Fibroblast of lung (primary cell): Measurements from ENCODE around the gene SLC22A5. TPM values are rescaled to one million over a fixed set of nuclear protein-coding genes. Genes with fewer than 3 reads are reported as not detected.

Experiments used
- DNase-seq, 2 donors: peaks; one replicate each; pipeline versions ENCODE4 v3.0.0 to v3.0.0-alpha.2; 2010; ENCODE audit warnings: low read depth in 2 of 2
- H2AFZ ChIP-seq: 2 replicates; pipeline ENCODE4 v1.5.1; 2012; ENCODE audit warnings: low read length, control low read depth, inconsistent platforms
- H3K27ac ChIP-seq: 2 replicates; pipeline ENCODE4 v1.5.1; 2011; ENCODE audit warnings: low read length, control low read depth; ENCODE audit not compliant: insufficient read depth
- H3K27me3 ChIP-seq: 2 replicates; pipeline ENCODE4 v1.5.1; 2011; ENCODE audit warnings: mild to moderate bottlenecking, low read length; ENCODE audit not compliant: control insufficient read depth, insufficient read depth
- H3K36me3 ChIP-seq: 2 replicates; pipeline ENCODE4 v1.5.1; 2011; ENCODE audit warnings: low read length; ENCODE audit not compliant: control insufficient read depth, insufficient read depth
- H3K4me1 ChIP-seq: 2 replicates; pipeline ENCODE4 v1.5.1; 2011; ENCODE audit warnings: low read length; ENCODE audit not compliant: control insufficient read depth, insufficient read depth; ENCODE audit errors: extremely low read depth
- H3K4me2 ChIP-seq: 2 replicates; pipeline ENCODE4 v1.5.1; 2011; ENCODE audit warnings: low read length, control low read depth; ENCODE audit not compliant: insufficient read depth; ENCODE audit errors: extremely low read depth
- H3K4me3 ChIP-seq, 4 experiments: fragments of 200-600 bp in 1 of 4; sonication (generic) in 1 of 4; replicated peaks in 1 of 4; 2 replicates each; pipeline ENCODE4 v1.5.1; 2011 to 2016; ENCODE audit warnings: low read length in 4 of 4, low read depth in 3 of 4, mild to moderate bottlenecking in 3 of 4, control low read depth in 2 of 4, inconsistent platforms in 1 of 4, mixed read lengths in 1 of 4; ENCODE audit not compliant: insufficient read depth in 1 of 4; ENCODE audit errors: control extremely low read depth in 1 of 4
- H3K79me2 ChIP-seq: 2 replicates; pipeline ENCODE4 v1.5.1; 2012; ENCODE audit warnings: mild to moderate bottlenecking, low read length, inconsistent platforms; ENCODE audit not compliant: control insufficient read depth, insufficient read depth
- H3K9ac ChIP-seq: 2 replicates; pipeline ENCODE4 v1.5.1; 2011; ENCODE audit warnings: mild to moderate bottlenecking, low read length, control low read depth; ENCODE audit not compliant: insufficient read depth
- H3K9me3 ChIP-seq: 2 replicates; pipeline ENCODE4 v1.5.1; 2012; ENCODE audit warnings: low read depth, low read length; ENCODE audit not compliant: control insufficient read depth, insufficient read depth
- H4K20me1 ChIP-seq: 2 replicates; pipeline ENCODE4 v1.5.1; 2011; ENCODE audit warnings: low read length; ENCODE audit not compliant: control insufficient read depth, insufficient read depth; ENCODE audit errors: extremely low read depth
- EZH2 ChIP-seq: IDR thresholded peaks from 2 replicates; pipeline ENCODE4 v1.5.1; 2012; ENCODE audit warnings: low read length, control low read depth, mild to moderate bottlenecking; ENCODE audit errors: missing control alignments
- polyA plus RNA-seq, 2 donors: library from polyadenylated mRNA; depleted of rRNA in 1 of 2; stranded (reverse) in 1 of 2; unstranded in 1 of 2; fragments of >200 nt; gene quantifications; 2 replicates each; pipeline ENCODE4 v1.2.1, GENCODE V29; 2011 to 2012; ENCODE audit warnings: missing spikeins in 1 of 2
- total RNA-seq: library from RNA; depleted of rRNA; stranded (reverse); fragments of >200 nt; gene quantifications from 2 replicates; pipeline ENCODE4 v1.2.1, GENCODE V29; 2014
- TF ChIP-seq, protein P1 (sequence below), 2 donors: IDR thresholded peaks in 1 of 2; conservative IDR thresholded peaks in 1 of 2; 1 replicate in 1 of 2; 2 replicates in 1 of 2; pipeline ENCODE4 v1.5.1; 2011 to 2012; ENCODE audit warnings: low read length in 2 of 2, control low read depth in 1 of 2, inconsistent platforms in 1 of 2, low read depth in 1 of 2, mild to moderate bottlenecking in 1 of 2

The SLC22A5 gene
- total and polyA plus RNA-seq, 2 donors (not counting 1 experiment from before 2014, with no cell fraction given) = 3.4 to 8.8 TPM

- no peak overlapping the region for H3K9ac ChIP-seq
- no peak overlapping the region for H3K4me3 ChIP-seq
- no peak overlapping the region for H3K4me2 ChIP-seq
These were observed 5.2 kb upstream of the SLC22A5 start for GRCh38 chr5:132364319-132364718.

GRCh38 chr5:132365213-132365612, 4.3 kb upstream of the SLC22A5 start:
- peak in 1 of 2 donors; percentile 97 for DNase-seq
- H3K4me1 ChIP-seq = peaks cover 3% of the 10 kb centered on the region
- no peaks in the 10 kb centered on the region for H3K79me2 ChIP-seq
- TF ChIP-seq EZH2 = no peak
- TF ChIP-seq, protein P1, sequence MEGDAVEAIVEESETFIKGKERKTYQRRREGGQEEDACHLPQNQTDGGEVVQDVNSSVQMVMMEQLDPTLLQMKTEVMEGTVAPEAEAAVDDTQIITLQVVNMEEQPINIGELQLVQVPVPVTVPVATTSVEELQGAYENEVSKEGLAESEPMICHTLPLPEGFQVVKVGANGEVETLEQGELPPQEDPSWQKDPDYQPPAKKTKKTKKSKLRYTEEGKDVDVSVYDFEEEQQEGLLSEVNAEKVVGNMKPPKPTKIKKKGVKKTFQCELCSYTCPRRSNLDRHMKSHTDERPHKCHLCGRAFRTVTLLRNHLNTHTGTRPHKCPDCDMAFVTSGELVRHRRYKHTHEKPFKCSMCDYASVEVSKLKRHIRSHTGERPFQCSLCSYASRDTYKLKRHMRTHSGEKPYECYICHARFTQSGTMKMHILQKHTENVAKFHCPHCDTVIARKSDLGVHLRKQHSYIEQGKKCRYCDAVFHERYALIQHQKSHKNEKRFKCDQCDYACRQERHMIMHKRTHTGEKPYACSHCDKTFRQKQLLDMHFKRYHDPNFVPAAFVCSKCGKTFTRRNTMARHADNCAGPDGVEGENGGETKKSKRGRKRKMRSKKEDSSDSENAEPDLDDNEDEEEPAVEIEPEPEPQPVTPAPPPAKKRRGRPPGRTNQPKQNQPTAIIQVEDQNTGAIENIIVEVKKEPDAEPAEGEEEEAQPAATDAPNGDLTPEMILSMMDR (conservative IDR thresholded peaks at IDR 0.05 in 1 of 2, IDR thresholded peaks at IDR 0.05 in 1 of 2; ENCODE audit: low read depth in 1 of 2, low read length in 2 of 2) = no peak
- no peaks in the 10 kb centered on the region for H4K20me1 ChIP-seq
- no peaks in the 10 kb centered on the region for H3K27me3 ChIP-seq
- H2AFZ ChIP-seq = no peak overlapping the region
- no peak overlapping the region for H3K27ac ChIP-seq
- no peak overlapping the region for H3K9ac ChIP-seq
- H3K4me3 ChIP-seq = no peak overlapping the region
- no peaks in the 10 kb centered on the region for H3K9me3 ChIP-seq
- no peak overlapping the region for H3K4me2 ChIP-seq
- no peaks in the 10 kb centered on the region for H3K36me3 ChIP-seq

More at GRCh38 chr5:132364319-132364718, 5.2 kb upstream of the SLC22A5 start:
- no peaks in the 10 kb centered on the region for H4K20me1 ChIP-seq
- peak; percentile 79 to 90 for DNase-seq
- no peaks in the 10 kb centered on the region for H3K36me3 ChIP-seq
- peaks cover 3% of the 10 kb centered on the region for H3K4me1 ChIP-seq
- H3K27ac ChIP-seq = no peak overlapping the region
- no peak for TF ChIP-seq EZH2
- TF ChIP-seq, protein P1 (conservative IDR thresholded peaks at IDR 0.05 in 1 of 2, IDR thresholded peaks at IDR 0.05 in 1 of 2; ENCODE audit: low read depth in 1 of 2, low read length in 2 of 2) = no peak
- H3K79me2 ChIP-seq = no peaks in the 10 kb centered on the region
- H2AFZ ChIP-seq = no peak overlapping the region
- no peaks in the 10 kb centered on the region for H3K9me3 ChIP-seq
- no peaks in the 10 kb centered on the region for H3K27me3 ChIP-seq

DNA sequence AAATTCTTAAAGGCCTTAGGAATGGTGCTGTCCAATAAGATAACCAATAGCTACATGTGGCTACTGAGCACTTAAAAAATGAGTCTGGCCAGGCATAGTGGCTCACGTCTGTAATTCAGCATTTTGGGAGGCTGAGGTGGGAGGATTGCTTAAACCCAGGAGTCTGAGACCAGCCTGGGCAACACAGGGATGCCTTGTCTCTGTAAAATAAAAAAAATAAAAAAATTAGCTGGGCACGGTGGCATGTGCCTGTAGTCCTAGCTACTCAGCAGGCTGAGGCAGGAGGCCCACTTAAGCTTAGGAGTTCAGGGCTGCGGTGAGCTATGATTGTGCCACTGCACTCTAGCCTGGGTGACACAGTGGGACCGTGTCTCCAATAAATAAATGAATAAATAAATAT, 1.3 kb upstream of the SLC22A5 start:
- Histone ChIP-seq H3K27me3 (no peaks in the 10 kb centered on the region), H2AFZ (no peak overlapping the region), H3K4me1 (peaks cover 3% of the 10 kb centered on the region), H3K79me2 (no peaks in the 10 kb centered on the region), H3K4me2 (no peak overlapping the region), H3K36me3 (no peaks in the 10 kb centered on the region), H4K20me1 (no peaks in the 10 kb centered on the region), H3K9ac (no peak overlapping the region), H3K9me3 (no peaks in the 10 kb centered on the region), H3K27ac (no peak overlapping the region), H3K4me3 (no peak overlapping the region)
- DNase-seq = no peak
- TF ChIP-seq, protein P1 (conservative IDR thresholded peaks at IDR 0.05 in 1 of 2, IDR thresholded peaks at IDR 0.05 in 1 of 2; ENCODE audit: low read depth in 1 of 2, low read length in 2 of 2) = no peak
- no peak for TF ChIP-seq EZH2
